HG03025 (cell line): ENCODE measurements around the gene CHPT1.
"Not testable (repeated sequence)": the region's sequence is repeated elsewhere in the genome, so short reads cannot be mapped to it uniquely, and the experiment has no call there.

Source experiments
- ATAC-seq: cut with Tn5 transposase; IDR thresholded peaks from one replicate; pipeline ENCODE4 v1.9.1; 2021; ENCODE audit warnings: mild to moderate bottlenecking, moderate library complexity; ENCODE audit not compliant: unreplicated experiment, low FRiP score

Gene CHPT1

GRCh38 chr12:101697197-101697929 is at the start of gene CHPT1:
Gene CHPT1 (plus strand): TSS chr12:101697640. CDS start chr12:101697862, 222 bp downstream.
- ATAC-seq: peak; percentile 78

DNA sequence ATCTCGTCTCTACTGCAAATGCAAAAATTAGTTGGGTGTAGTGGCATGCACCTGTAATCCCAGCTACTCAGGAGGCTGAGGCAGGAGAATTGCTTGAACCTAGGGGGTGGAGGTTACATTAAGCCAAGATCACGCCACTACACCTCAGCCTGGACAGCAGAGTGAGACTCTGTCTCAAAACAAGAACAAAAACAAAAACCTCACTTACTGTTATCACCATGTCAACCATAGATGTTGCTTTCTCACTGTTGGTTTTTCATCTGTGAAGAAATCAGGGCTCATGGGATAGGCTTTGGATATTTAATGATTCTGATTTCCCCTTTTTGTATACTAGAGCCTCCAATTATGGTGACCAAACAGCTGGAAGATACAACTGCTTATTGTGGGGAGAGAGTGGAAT is 49.7 kb upstream of the CHPT1 start:
- no peak for ATAC-seq

DNA sequence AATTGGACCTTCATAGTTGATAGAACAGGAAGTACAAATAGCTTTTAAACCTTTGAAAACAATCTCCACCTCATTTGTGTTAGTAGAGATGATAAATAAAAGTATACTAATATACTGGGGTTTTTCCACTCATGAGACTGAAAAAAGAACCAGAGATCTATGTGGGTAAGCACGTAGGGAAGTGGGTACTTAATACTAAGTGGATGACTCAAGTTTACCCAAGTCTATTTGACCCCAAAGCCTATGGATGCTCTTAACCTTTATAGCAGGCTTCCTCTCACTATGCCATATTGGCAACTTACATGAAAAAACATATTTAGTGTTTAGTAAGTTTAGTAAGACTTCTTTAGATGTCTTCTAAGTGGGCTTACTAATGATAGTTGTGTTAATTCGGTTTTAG is 49.2 kb upstream of the CHPT1 start:
- ATAC-seq: no peak

GRCh38 chr12:101650346-101651117 is 46.9 kb upstream of the CHPT1 start:
- no peak for ATAC-seq

DNA sequence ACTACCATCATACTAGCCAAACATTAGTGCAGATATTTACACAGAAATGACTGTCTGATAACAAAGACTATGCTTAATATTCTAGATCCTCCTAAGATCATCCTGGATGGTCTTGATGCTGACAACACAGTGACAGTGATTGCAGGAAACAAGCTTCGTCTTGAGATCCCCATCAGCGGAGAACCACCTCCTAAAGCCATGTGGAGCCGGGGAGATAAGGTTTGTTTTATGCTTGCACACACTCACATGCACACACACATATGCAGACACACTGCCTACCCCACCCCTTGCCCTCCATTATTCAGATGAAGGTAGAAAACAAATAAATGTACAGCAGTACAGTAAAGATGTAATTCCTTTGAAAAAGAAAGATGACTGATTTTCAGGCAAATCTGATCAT is 44.4 kb upstream of the CHPT1 start:
- no peak for ATAC-seq

GRCh38 chr12:101653503-101653902 is 43.9 kb upstream of the CHPT1 start:
- no peak for ATAC-seq

GRCh38 chr12:101654442-101654841 is 43.0 kb upstream of the CHPT1 start:
- no peak for ATAC-seq

DNA sequence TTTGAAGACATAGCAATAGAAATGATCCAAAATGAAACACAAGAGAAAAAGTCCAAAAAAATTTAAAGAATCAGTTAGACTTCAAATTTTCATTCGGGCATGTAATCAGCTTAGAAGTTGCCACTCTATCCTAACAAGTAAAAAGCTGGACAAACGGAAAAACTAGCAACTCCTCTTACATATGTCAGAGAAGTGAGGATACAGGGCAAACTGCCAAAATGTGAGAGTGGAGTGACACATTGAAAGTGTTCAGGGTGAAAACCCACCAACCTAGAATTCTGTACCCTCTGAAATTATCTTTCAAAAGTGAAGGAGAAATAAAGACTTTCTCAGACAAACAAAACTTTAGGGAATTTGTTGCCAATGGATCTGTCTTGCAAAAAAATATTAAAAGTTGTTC is 42.0 kb upstream of the CHPT1 start:
- no peak for ATAC-seq

DNA sequence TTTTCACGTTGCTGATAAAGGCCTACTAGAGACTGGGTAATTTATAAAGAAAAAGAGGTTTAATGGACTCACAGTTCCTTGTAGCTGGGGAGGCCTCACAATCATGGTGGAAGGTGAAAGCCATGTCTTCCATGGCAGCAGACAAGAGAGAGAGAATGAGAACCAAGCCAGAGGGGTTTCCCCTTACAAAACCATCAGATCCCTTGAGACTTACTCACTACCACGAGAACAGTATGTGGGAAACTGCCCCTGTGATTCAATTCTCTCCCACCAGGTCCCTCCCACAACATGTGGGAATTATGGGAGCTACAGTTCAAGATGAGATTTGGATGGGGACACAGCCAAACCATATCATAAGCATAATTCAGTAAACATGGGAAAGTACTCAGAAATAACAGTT is 36.8 kb upstream of the CHPT1 start:
- not testable (repeated sequence) for ATAC-seq

GRCh38 chr12:101663298-101663697 is 34.1 kb upstream of the CHPT1 start:
- no peak for ATAC-seq

DNA sequence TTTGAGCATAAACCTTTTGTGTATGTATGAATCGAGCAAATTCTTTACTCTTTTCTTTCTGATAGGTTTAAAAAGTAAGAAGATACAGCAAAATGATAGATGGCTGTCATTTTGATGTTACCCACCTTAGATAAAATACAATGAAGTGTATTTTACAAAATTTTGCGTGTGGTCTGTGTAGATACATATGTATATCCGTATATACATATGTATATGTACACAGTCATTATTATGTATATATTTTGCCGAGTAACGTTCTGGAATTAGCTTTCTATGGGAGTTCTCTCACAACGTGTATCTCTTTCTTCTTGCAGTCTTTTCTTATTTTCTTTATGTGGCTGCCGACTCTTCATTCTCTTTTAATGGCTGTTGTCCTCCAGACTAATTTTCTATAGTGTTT is 32.4 kb upstream of the CHPT1 start:
- ATAC-seq: no peak

- no peak for ATAC-seq
These were observed 31.2 kb upstream of the CHPT1 start for GRCh38 chr12:101666052-101666728.

- no peak for ATAC-seq
These were observed 29.8 kb upstream of the CHPT1 start for GRCh38 chr12:101667591-101667990.

GRCh38 chr12:101670007-101670671 is 27.3 kb upstream of the CHPT1 start:
- ATAC-seq: no peak

- no peak for ATAC-seq
These were observed 26.2 kb upstream of the CHPT1 start for GRCh38 chr12:101671157-101671791.

DNA sequence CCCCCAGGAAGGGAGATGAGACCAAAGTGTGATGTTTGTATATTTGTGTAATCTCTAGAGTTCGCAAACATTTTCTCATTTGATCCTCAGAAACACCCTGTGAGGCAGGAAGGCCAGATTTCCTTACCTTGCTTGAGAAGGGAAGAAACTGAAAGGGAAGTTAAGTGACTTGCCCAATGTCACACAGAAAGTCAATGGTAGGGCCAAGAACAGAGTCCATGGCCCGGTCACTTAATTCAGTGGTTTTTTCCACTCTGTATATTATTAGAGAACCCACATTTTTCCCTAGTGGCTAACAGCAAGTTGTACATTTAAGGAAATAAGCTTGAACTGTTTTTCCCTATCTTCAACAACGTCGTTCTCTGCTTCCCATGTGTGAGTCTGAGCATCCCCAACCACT is 25.6 kb upstream of the CHPT1 start:
- no peak for ATAC-seq

DNA sequence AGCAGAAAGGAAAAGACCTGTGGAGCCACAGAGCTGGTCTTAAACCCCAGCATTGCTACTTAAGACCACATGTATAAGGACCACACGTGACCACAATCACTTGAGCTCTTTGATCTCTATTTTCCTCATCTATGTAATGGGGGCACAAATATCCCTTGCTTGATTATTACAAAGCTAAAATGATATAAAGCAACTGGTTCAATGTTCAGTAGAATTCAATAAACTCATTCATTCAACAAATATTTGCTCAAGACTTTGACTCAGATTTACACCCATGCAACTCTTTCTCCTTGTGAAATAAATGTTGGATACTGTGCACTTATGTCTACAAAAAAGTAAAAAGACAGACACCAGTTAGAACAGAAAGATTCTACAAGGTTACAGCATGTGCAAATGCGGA is 21.9 kb upstream of the CHPT1 start:
- ATAC-seq: no peak

- not testable (repeated sequence) for ATAC-seq
These were observed 20.9 kb upstream of the CHPT1 start for GRCh38 chr12:101676497-101676896.

- no peak for ATAC-seq
These were observed 19.4 kb upstream of the CHPT1 start for GRCh38 chr12:101678081-101678480.

GRCh38 chr12:101680240-101680639 is 17.2 kb upstream of the CHPT1 start:
- no peak for ATAC-seq
